GM12892 (cell line): ENCODE measurements around the gene SERPINB12.

Experiments
- DNase-seq: peaks from one replicate; pipeline ENCODE4 v3.0.0; 2011; ENCODE audit not compliant: insufficient read length
- FAIRE-seq: peaks from 2 replicates; lab custom pipeline; 2011; peaks lifted over from hg19 to GRCh38; lab: Jason Lieb, UNC
- POLR2A ChIP-seq: IDR thresholded peaks from 2 replicates; pipeline ENCODE4 v1.6.1; 2011; ENCODE audit warnings: low read depth, low read length, control low read depth
- POLR2AphosphoS5 ChIP-seq: IDR thresholded peaks from 2 replicates; pipeline ENCODE4 v1.6.1; 2011; ENCODE audit warnings: low read depth, low read length, control low read depth
- TAF1 ChIP-seq: IDR thresholded peaks from 2 replicates; pipeline ENCODE4 v1.6.1; 2011; ENCODE audit warnings: low read depth, mild to moderate bottlenecking, control low read depth, low read length, borderline replicate concordance

The SERPINB12 gene

GRCh38 chr18:63559567-63560491 lies 17.7 kb downstream of the SERPINB12 start:
- TF ChIP-seq POLR2AphosphoS5 (no peak), POLR2A (no peak), TAF1 (no peak)
- peak; percentile 51 for FAIRE-seq
- no peak for DNase-seq

GRCh38 chr18:63562284-63562683 lies 20.1 kb downstream of the SERPINB12 start:
- peak; percentile 66 for FAIRE-seq

GRCh38 chr18:63564021-63564420 lies 21.9 kb downstream of the SERPINB12 start:
- FAIRE-seq = no peak
- no peak for DNase-seq
- TF ChIP-seq TAF1 (no peak), POLR2A (no peak), POLR2AphosphoS5 (no peak)

More at GRCh38 chr18:63562284-63562683, 20.1 kb downstream of the SERPINB12 start:
- no peak for DNase-seq
- TF ChIP-seq TAF1 = no peak
- TF ChIP-seq POLR2AphosphoS5 = no peak
- TF ChIP-seq POLR2A = no peak

GRCh38 chr18:63564561-63564960 lies 22.4 kb downstream of the SERPINB12 start:
- DNase-seq = no peak
- no peak for TF ChIP-seq POLR2AphosphoS5
- no peak for TF ChIP-seq TAF1
- TF ChIP-seq POLR2A = no peak
- FAIRE-seq = no peak

- FAIRE-seq = no peak
- no peak for DNase-seq
- TF ChIP-seq POLR2A (no peak), TAF1 (no peak)
These were observed 25.1 kb downstream of the SERPINB12 start for GRCh38 chr18:63567276-63567675.

GRCh38 chr18:63567825-63568224 lies 25.7 kb downstream of the SERPINB12 start:
- TF ChIP-seq POLR2A (no peak), TAF1 (no peak), POLR2AphosphoS5 (no peak)
- FAIRE-seq (no peak), DNase-seq (no peak)

GRCh38 chr18:63570721-63571120 lies 28.6 kb downstream of the SERPINB12 start:
- no peak for DNase-seq
- FAIRE-seq = no peak
- TF ChIP-seq POLR2A (no peak), POLR2AphosphoS5 (no peak), TAF1 (no peak)

GRCh38 chr18:63575681-63576080 lies 33.5 kb downstream of the SERPINB12 start:
- no peak for FAIRE-seq
- TF ChIP-seq POLR2A = no peak
- no peak for TF ChIP-seq POLR2AphosphoS5
- no peak for TF ChIP-seq TAF1
- DNase-seq = no peak

GRCh38 chr18:63578357-63578958 lies 36.3 kb downstream of the SERPINB12 start:
- TF ChIP-seq TAF1 = no peak
- no peak for TF ChIP-seq POLR2AphosphoS5
- no peak for TF ChIP-seq POLR2A
- FAIRE-seq (peak; percentile 91), DNase-seq (no peak)

- FAIRE-seq (no peak), DNase-seq (no peak)
- no peak for TF ChIP-seq TAF1
- TF ChIP-seq POLR2A = no peak
- no peak for TF ChIP-seq POLR2AphosphoS5
These were observed 37.4 kb downstream of the SERPINB12 start for GRCh38 chr18:63579616-63580015.

- FAIRE-seq = no peak
These were observed 43.8 kb downstream of the SERPINB12 start for GRCh38 chr18:63585988-63586387.

GRCh38 chr18:63586431-63586830 lies 44.3 kb downstream of the SERPINB12 start:
- TF ChIP-seq POLR2AphosphoS5 (no peak), TAF1 (no peak), POLR2A (no peak)
- FAIRE-seq (no peak), DNase-seq (no peak)

More at GRCh38 chr18:63585988-63586387, 43.8 kb downstream of the SERPINB12 start:
- DNase-seq = no peak
- TF ChIP-seq POLR2AphosphoS5 (no peak), TAF1 (no peak), POLR2A (no peak)
